ENCODE measurements around the gene MMP2. TPM values are rescaled to one million over a fixed set of nuclear protein-coding genes. Genes with fewer than 3 reads are reported as not detected.

The MMP2 gene
- total RNA-seq, 2 donors from 2014 or later, result 131 to 136 TPM

- Histone ChIP-seq H3K4me1 (peaks cover 0 to 42% of the 10 kb centered on the region in 2 donors), H3K27me3 (no peaks in the 10 kb centered on the region), H3K9me3 (no peaks in the 10 kb centered on the region), H3K27ac (peak overlapping the region in 1 of 2 donors; percentile 40), H3K4me3 (no peak overlapping the region), H3K36me3 (peaks cover 18% of the 10 kb centered on the region)
- no peak for DNase-seq (ENCODE audit: low spot score)
- TF ChIP-seq CTCF (IDR thresholded peaks at IDR 0.05), result no peak
Measured at GRCh38 chr16:55500530-55501011, 21.6 kb downstream of the MMP2 start.

GRCh38 chr16:55501549-55502322 lies 22.7 kb downstream of the MMP2 start:
- Histone ChIP-seq H3K27me3 (no peaks in the 10 kb centered on the region), H3K36me3 (peaks cover 10% of the 10 kb centered on the region), H3K4me1 (peaks cover 0 to 42% of the 10 kb centered on the region in 2 donors), H3K4me3 (no peak overlapping the region), H3K9me3 (no peaks in the 10 kb centered on the region), H3K27ac (peak overlapping the region in 1 of 2 donors; percentile 54)
- TF ChIP-seq CTCF (IDR thresholded peaks at IDR 0.05), result peak in 1 of 2 donors; percentile 31
- DNase-seq (ENCODE audit: low spot score), result no peak

GRCh38 chr16:55502801-55503366 lies 23.9 kb downstream of the MMP2 start:
- DNase-seq (ENCODE audit: low spot score), result peak; percentile 87
- H3K36me3 ChIP-seq, result peaks cover under 1% of the 10 kb centered on the region
- H3K9me3 ChIP-seq, result no peaks in the 10 kb centered on the region
- no peaks in the 10 kb centered on the region for H3K27me3 ChIP-seq
- H3K27ac ChIP-seq, result peak overlapping the region; percentile 29 to 54
- no peak overlapping the region for H3K4me3 ChIP-seq
- H3K4me1 ChIP-seq, result peaks cover 0 to 42% of the 10 kb centered on the region in 2 donors
- TF ChIP-seq CTCF (IDR thresholded peaks at IDR 0.05), result peak in 1 of 2 donors; percentile 36

GRCh38 chr16:55503726-55504550 lies 24.9 kb downstream of the MMP2 start:
- H3K9me3 ChIP-seq, result no peaks in the 10 kb centered on the region
- no peak overlapping the region for H3K27ac ChIP-seq
- H3K4me1 ChIP-seq, result peaks cover 0 to 42% of the 10 kb centered on the region in 2 donors
- H3K27me3 ChIP-seq, result no peaks in the 10 kb centered on the region
- no peak for TF ChIP-seq CTCF (IDR thresholded peaks at IDR 0.05)
- H3K36me3 ChIP-seq, result no peaks in the 10 kb centered on the region
- no peak overlapping the region for H3K4me3 ChIP-seq
- no peak for DNase-seq (ENCODE audit: low spot score)

GRCh38 chr16:55505333-55506015 lies 26.5 kb downstream of the MMP2 start:
- DNase-seq (ENCODE audit: low spot score), result no peak
- H3K4me1 ChIP-seq, result peaks cover 0 to 41% of the 10 kb centered on the region in 2 donors
- H3K36me3 ChIP-seq, result no peaks in the 10 kb centered on the region
- H3K27ac ChIP-seq, result no peak overlapping the region
- H3K4me3 ChIP-seq, result no peak overlapping the region
- no peaks in the 10 kb centered on the region for H3K27me3 ChIP-seq
- TF ChIP-seq CTCF (IDR thresholded peaks at IDR 0.05), result no peak
- H3K9me3 ChIP-seq, result no peaks in the 10 kb centered on the region

Measured in right atrium auricular region (tissue), 2 donors.